Mammary epithelial cell (primary cell): ENCODE results near the gene TOMM40L.

Source experiments
- EZH2 ChIP-seq: IDR thresholded peaks from 2 replicates; pipeline ENCODE4 v1.6.1; 2012; ENCODE audit warnings: low read length, inconsistent platforms, borderline replicate concordance
- TF ChIP-seq, protein P1 (sequence below), 2 donors: IDR thresholded peaks in 1 of 2; conservative IDR thresholded peaks in 1 of 2; 2 replicates each; pipeline ENCODE4 v1.5.1; 2011 to 2012; ENCODE audit warnings: inconsistent platforms in 2 of 2, low read length in 2 of 2, mild to moderate bottlenecking in 2 of 2, control low read depth in 1 of 2, low read depth in 1 of 2; ENCODE audit not compliant: insufficient read depth in 1 of 2; ENCODE audit errors: extremely low read depth in 1 of 2

DNA sequence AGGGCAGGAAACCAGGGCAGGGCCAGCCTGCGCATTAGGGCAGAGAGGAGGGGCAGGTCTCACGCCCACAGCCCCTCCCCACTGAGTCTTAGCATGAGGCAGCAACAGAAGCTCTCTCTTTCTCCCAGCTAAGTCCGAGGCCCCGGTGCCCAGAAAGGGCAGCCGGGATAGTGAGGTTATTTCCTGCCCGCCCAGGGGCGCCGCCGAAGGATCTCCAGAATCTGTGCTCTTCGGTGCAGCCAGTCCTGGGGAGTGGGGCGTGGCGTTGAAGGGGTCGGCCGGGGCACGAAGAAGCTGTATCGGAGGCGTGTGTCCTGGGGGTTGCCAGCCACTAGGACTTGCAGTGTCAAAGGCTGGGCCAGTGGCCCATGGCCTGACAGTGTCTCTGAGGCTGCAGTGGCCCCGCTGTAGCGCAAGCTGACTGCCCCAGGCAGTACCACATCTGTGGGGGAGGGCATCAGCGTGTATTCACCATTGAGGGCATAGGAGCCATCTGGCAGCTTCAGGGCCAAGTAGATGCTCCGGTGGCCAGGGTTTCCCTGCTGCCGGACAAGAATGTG is 34.8 kb upstream of the TOMM40L start:
- TF ChIP-seq, protein P1, sequence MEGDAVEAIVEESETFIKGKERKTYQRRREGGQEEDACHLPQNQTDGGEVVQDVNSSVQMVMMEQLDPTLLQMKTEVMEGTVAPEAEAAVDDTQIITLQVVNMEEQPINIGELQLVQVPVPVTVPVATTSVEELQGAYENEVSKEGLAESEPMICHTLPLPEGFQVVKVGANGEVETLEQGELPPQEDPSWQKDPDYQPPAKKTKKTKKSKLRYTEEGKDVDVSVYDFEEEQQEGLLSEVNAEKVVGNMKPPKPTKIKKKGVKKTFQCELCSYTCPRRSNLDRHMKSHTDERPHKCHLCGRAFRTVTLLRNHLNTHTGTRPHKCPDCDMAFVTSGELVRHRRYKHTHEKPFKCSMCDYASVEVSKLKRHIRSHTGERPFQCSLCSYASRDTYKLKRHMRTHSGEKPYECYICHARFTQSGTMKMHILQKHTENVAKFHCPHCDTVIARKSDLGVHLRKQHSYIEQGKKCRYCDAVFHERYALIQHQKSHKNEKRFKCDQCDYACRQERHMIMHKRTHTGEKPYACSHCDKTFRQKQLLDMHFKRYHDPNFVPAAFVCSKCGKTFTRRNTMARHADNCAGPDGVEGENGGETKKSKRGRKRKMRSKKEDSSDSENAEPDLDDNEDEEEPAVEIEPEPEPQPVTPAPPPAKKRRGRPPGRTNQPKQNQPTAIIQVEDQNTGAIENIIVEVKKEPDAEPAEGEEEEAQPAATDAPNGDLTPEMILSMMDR (conservative IDR thresholded peaks at IDR 0.05 in 1 of 2, IDR thresholded peaks at IDR 0.05 in 1 of 2; ENCODE audit: extremely low read depth in 1 of 2, insufficient read depth in 1 of 2, low read depth in 1 of 2, low read length in 2 of 2): no peak
- TF ChIP-seq EZH2: no peak
